ENCODE data around the gene STIL.

STIL gene

DNA sequence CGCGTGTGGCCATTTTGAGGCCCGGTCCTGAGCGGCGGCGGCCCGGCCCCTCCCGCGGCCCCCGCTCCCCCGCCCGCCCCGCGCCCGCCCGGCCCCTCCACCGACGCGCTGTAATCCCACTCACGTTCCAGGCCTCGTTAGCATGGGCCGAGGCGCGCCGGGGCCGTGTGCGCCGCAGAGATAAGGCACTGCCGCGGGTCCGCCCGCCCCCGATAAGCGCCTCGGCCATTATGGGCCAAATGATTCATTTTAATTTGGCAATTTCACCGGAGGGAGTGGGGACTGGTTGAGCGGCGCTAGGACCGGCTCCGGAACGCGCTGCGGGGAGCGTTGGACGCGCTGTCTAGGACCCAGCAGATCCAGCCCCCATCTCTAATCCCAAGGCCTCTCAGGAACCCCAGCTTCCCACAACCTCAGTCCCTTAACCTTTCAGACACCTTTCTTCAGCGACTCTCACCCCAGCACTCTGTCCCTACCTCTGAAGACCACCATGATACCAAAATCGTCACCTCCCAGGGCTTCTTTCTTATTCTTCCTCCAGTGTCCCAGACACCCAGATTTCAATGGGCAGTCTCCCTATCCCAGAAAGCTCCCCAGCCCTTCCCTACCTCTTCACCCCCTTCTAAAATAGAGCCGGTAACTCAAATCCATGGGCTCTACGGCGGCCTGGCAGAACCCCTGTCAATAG lies 81.6 kb downstream of the STIL start, which contains the start of gene TAL1:
TSS of gene TAL1 (minus strand) at position 39 of the 688 bp plus-strand sequence. CDS start 6,337 bp downstream, outside the sequence.
- DNase-seq, result no peak

DNA sequence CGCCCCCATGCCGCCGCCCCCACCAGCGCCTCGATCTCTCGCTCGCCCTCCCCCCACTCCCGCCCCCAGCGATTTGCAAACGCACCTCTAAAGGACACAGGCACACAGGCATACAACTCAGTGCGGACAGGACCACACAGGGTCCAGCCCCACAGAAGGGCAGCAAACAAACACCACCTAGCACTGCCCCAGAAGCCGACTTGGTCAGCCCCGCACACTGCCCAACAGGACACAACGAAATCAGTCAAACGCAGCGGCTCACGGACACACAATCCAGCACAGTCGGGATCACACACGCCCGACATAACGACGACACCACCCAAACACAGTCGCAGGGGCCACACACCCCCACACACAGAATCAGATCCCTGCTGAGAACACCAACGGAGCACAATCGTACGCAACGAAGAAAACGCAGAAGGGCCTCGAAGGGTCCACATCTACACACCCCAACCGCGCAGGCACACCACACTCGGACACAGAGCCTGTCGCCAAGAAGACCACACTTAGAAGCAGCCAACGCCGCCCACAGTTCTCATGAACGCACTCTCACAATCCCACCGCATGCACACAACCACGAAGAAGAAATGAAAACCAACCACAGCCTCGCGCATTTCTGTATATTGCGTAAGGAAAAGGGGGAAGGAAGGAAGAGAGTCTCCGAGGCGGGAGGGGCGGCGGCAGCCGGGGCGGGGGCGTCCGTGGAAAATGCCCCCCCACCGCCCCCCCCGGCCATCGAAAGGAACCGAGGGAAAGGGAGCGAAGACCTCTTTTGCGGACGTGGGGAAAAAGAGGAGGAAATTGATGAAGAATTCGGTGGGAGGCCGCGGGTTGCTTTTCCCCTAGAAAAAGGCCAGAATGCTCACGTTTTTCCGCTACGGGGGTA lies 82.4 kb downstream of the STIL start:
- DNase-seq, result no peak

DNA sequence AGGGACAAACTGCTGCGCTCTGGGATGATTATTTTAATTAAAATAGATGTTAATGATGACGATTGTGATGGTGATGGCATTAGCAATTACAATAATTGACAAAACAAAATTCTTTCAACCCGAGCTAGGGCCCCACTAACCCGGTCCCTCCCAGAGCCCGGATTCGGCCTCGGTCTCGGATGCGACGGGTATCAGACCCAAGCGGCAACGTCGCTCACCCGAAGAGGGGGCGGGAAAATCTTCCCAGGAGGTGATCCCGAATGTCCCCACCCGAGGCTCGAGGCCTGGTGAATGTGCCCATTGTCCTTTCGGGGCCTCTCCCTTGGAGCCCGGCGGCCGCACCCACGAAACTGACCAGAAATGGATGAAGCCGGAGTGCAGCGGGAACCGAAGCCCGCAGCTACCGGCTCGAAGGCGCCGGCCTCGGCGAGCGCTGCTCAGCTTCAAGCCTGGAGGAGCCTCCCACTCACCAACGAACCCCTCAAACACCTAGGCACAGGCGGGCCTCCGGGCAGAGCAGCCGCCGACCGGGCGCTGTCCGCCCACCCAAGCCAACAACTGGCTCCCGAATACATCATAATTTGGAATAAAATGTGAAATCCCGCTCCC lies 83.2 kb downstream of the STIL start:
- no peak for DNase-seq

DNA sequence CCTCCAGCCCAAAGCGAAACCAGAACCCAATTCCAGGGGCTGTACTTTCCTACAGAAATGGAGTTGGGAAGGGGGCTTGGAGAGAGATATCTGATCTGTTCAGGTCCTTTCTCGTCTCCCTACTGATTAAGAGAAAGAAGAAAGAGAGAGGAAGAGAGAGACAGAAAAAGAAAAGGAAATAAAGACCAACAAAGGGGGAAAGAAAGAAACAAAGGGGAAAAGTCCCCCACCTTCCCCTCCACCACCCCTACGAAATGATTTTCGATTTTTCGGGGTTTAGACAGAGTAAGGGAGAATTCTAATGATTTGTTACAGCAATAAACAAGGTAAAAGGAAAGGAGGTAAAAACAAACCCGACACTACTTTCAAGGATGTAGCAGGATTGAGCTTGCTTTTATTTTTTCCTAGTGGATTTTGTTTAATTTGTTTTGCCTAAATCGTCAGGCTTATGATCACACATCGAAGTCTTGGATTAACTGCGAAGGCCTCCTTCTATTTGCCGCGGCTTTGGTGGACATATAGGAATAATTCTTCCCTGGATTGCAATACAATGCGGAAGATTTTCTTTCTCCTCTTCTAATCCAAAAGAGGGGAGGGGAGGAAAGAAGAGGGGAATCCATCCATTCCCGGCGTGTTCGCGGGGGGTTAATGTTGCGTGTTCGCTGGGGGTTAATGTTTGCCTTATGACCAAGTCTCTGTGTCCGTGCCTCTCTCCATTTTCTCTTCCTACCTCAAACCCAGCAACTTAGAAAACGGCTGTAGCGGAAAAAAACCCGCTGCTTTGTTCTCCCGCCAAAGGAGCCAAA lies 83.9 kb downstream of the STIL start:
- DNase-seq, result no peak

DNA sequence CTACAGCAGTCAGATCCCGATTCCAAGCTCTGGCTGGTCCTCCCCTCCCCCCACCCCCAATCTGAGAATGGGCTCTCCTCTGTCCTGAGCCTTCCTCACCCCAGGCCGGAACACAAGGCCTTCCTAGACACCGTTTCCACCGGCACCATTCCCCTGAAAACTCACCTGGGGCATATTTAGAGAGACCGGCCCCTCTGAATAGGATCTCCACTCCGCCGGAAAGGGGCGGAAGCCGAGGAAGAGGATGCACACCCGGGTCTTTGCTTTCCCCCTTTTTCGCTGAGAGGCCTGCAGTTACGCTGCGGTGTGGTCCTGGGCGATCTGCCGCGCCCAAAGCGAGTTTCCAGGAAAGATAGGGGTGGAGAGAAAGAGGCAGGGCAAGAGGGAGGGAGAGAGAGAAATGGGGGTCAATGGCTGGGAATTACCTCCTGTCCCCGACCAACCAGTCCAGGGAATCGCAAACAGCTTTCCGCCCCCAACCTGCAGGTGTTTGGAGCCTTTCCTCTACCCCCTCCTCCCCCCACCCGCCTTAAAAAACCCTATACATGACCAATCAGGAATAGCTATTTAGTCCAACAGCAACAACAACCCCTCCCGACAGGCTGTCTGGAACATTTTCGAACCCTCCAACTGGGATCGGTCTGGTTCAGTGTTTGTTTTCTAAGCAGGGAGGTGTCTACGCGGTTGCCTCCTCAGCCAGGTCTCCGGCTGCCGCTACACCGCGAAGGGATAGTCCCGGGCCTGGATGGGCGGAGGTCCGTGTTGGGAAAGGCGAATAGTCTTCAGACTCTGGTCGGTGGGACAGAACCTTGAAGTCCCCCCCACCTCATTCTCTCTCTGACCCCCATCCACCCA lies 84.7 kb downstream of the STIL start:
- DNase-seq, result no peak

DNA sequence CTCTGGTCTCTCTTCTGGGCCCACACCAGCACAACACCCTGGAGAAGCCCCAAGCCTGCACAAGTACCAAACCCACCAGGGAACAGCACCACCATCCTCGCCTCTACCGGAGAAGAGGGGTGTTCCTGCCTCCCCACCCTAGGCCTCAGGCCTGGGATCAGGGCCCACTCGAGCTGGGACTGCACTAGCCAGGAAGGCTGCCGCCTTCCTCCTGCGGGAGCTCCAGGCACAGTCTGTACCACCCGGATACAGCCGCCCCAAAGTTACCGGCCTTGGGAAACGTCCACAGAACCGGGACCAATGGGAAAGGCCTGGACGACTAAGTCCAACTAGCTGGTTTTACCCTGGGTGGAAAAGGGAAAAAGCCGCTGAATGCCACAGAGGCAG lies 85.3 kb downstream of the STIL start:
- DNase-seq, result no peak

DNA sequence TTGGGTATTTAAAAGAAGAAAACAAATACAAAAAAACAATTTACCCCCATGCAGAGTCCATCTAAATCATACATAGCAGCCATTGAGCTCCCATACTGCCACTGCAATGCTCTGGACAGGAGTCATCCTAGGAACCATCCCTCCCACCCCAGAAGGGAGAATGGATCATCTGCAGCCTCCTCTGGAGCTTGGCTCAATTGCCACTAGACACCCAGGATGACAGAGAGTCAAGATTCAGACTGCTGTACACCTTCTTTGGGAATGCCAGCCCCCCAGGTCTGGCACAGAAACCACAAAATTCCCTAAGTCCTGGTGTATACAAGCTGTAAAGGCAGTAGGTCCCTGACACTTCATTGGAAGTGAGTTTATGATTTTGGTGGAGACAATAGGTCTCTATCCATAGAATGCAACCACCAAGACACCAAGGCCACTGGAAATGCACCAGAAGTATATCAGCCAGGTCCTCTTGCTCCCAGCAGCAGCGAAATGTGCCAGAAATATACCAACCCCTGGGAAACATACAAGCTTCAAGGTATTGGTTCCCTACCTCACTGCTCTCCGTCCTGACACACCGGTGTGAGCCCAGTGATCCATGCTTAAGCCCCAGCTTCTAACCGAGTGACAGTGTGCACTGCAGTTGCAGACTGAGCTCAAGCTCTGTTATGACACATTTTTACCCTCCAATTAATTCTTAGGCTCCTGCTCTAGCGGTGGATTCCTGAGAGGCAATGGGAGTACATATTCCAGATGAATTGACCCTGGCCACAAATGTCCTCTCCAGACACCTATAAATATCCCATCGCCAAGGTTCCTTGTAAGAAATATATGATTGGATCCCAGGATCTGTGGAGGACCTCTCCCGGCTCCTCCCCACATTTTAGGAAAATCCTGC lies 86.4 kb downstream of the STIL start:
- DNase-seq, result no peak

DNA sequence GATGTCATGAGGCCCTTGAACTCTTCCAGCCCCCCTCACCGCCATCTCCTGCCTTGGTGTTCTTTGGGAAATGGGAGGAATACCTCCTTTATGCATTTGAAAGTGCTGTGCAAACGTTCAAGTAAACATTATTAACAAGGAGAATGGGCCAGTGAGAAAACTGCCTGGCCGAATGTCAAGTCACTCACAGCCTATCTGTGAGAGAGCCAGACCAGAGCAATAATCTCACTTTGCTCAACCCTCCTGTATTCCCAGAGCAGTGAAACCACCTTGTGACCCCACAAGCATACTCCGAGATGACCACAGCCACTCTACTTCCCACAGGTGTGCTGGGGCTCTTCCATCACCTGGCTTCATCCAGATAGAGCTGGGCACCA lies 87.1 kb downstream of the STIL start:
- no peak for DNase-seq

DNA sequence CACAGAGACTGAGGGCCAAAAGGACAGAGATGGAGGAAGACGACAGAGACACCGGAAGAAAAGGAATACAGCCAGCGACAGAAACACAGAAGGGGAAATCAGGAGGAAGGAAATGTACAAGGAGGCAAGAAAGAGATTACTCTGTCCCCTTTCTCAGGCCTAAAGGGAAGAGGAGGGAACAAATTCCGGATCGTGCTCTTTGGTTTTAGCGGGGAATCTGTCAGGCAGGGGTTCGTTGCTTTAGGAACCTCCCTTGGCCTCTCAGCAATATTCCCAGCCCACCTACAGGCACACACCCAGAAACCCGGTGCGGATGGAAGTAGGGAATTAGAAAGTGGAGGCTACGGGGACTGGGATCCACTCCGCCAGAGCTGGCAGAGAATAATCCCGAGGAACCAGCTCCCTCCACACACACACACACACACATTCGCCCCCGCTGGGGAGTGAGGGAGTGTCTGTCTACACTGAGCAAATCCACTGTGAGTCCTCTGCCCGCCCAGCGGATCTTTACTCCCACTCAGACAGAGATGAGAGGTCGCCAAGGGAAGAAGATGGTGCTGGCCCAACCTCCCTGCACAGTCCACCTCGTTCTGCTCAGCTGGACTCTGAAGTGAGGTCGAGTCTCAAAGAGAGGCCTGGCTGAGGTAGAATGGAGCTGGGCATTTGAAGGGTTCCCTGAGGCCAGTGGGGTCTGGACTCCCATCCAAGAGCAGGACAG lies 87.7 kb downstream of the STIL start:
- DNase-seq, result no peak

DNA sequence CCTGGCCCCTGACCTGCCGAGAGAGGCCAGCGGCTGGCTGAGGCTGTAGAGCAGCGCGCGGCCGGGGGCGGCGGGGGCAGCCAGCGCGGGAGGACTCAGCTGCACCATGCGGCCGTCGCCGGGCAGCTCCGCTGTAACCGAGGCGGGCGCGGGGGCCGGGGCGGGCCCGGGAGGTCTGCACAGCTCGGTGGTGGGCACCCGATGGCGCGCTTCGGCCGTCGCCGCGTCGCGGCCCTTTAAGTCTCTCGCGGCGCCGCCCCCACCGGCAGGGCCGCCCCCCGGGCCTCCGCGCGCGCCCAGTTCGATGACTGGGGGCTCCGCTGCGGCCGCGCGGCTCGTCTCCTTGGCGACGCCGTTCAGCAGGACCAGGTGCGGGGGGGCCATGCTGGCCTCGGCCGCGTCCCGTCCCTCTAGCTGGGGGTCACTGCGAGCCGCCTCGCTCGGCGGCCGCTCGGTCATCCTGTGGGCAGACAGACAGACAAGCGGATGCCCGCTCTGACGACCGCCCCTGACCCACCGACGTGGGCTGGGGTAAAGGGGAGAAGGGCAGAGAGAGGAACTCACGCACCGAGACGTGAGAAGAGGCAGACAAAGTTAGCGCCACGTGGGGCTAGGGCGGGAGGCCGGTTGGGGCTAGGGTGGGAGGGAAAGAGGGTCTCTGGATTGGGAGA lies 88.4 kb downstream of the STIL start:
- DNase-seq, result no peak

DNA sequence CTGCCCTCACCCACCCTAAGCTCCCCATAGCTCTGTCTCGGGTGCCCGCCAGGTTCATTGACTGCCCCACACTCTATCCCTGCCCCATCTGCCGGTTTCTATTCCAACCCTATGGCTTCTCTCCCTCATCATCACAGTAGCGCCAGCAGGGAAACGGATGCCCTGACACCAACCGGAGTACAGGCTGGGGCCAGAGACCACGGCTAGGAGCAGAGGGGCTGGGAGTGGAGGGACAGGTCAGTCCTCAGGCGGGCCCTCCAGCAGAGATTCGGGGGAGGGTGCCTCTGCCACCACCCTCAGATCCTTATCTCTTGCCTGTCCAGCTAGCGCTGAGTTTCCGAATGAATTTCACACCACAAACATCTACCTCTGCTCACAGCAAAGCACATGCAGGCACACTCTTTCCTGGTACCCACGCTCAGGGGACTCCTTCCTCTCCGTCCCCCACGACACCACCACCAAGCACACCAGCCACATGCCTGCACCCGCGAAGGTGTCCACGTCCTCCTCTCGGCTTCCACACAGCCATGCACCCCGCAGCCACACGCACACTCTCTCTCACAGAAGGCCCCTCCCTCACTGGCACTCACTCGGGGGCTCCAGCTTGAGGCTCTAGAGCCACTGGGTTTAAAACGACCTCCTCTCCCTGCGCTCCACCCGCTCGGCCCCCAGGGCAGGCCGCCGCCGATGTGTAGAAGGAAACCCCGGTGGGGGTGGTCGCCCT lies 89.1 kb downstream of the STIL start:
- DNase-seq, result no peak

DNA sequence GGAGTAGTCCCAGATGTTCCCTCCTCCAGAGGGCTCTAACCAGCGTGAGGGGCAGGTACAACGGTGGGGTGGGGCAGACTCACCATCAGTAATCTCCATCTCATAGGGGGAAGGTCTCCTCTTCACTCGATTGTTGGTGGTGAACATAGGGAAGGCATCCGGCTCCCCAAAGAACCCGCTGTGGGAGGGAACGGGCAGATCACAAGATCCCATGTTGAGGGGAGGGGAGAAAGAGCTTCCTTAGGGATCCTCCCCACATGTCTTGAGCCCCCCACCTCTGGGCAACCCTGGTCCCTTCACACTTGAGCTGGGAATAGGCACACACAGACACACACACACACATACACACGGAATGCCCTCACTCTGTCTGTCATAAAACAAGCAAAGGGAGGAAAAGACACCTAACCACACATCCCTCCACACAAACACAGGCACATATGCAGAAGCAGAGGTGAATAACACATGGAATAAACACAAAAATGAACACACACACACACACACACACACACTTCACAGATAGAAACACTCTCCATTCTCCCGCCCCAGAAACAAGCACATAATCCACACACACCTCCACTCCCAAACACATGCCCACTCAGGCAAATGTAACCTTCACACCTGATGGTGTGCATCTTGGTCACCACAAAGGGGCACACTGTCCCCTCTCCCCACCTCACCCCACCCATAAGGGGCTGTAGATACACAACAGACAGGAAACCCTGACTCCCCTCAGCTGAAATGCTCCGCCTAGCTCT lies 89.8 kb downstream of the STIL start:
- DNase-seq, result no peak

DNA sequence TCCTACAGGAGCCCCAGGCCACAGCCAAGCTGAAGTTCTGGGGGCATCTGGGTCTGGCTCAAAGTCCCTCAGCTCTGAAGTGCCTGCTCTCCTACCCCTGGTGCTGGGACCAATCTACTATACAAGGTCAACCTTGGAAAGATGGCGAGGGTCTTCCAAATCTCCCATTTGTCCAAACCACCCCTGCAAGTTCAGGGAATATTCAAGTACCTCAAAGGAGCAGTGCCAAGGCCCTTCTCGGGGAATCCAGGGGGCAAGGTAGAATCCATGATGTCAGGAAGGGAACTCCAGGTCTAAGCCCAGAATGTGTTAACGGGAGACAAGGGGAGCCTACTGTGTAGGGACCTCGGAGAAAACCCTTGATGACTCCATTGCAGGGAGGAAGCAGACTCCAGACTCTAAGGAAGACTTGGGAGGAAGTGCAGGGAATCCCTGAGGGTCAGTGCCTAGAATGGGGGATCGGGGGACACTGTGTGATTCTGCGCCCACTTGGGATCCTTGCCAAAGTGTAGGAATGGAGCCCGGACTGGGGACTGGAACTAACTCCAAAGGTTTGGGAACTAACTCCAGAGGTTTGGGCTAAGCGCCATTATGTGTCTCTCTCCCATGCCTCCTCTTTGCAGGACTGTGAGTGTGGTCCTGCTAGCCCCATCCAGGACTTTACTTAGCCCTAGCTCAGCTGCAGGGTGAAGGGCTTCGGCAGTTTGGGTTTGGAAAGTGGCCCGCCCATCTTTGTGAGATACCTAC lies 90.6 kb downstream of the STIL start:
- no peak for DNase-seq

DNA sequence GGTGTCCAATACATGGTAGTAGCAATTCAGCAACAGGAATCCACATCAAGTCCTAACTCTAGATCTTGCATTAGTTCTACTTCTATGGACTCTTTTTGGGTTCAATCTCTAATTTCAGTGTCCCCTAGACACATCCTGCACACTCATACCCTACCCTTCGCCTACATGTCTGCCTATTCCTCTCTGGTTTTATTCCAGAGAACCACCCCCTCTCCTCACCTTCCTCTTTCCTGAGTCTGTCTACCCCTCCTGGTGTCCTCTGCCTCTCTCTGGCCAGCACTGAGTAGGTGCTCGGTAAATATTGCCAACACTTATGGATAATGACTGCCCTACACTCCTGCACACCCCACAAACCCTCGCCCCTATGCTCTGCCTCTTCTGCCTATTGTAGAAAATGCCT lies 91.5 kb downstream of the STIL start:
- DNase-seq, result no peak

DNA sequence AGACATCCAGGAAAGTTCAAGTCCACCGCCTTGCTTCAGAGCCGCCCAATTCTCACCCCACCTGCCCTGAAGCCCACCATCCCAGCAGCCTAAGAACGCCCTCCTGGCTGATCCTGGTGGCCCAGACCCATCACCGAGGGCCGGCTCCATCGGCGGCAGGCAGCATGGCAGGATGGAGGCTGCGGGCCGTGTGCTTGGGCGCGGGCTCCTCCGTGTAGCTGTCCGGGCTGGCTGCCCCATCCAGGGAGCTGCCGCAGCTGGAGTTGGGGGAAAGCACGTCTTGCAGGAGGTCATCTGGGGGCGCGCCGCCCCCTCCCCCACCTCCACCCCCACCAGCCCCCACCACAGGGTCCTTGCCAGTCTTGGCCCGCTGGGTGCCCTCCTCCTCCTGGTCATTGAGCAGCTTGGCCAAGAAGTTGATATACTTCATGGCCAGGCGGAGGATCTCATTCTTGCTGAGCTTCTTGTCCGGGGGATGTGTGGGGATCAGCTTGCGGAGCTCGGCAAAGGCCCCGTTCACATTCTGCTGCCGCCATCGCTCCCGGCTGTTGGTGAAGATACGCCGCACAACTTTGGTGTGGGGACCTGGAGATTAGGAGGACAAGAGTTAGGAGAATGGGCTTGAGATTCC lies 94.2 kb downstream of the STIL start:
- no peak for DNase-seq

DNA sequence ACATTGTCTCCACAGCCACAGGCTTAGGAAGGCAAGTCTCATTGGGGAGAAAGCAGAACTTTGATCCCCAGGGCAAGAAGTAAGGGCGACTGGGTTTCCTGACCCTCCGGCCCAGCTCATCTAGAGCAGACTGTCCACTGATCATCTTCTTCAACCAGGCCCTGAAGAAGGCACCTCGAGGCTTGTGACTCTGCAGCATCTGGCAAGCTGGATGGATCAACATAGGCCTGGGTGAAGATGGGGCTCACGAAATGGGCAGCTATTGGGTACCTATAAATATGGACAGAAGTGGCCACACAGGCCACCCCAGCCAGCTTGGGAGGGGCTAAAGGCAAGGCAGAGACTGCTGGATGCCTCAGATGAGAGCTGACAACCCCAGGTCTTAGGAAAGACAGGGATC lies 94.9 kb downstream of the STIL start:
- no peak for DNase-seq
